Prostate gland (tissue), 2 donors: ENCODE data around the gene USP9Y. TPM values are rescaled to one million over a fixed set of nuclear protein-coding genes. Genes with fewer than 3 reads are reported as not detected.

Source experiments
- DNase-seq: peaks from one replicate; pipeline ENCODE4 v3.0.0-alpha.2; 2019; ENCODE audit warnings: low spot score
- H3K27ac ChIP-seq, 2 donors: fragments of 200-600 bp; sonication (generic); 2 replicates each; pipeline ENCODE4 v1.5.1; 2017 to 2019
- H3K27me3 ChIP-seq: fragments of 200-600 bp; sonication (generic); replicated peaks from 2 replicates; pipeline ENCODE4 v1.5.1; 2019; ENCODE audit not compliant: insufficient read depth
- H3K36me3 ChIP-seq, 2 donors: fragments of 200-600 bp; sonication (generic); 1 replicate in 1 of 2; 2 replicates in 1 of 2; pipeline versions ENCODE4 v1.5.1 to v1.8.1; 2017 to 2019
- H3K4me1 ChIP-seq: fragments of 200-600 bp; sonication (generic); replicated peaks from 2 replicates; pipeline ENCODE4 v1.5.1; 2019
- H3K4me3 ChIP-seq, 2 donors: fragments of 200-600 bp; sonication (generic); 2 replicates each; pipeline ENCODE4 v1.5.1; 2017 to 2019
- H3K9me3 ChIP-seq: fragments of 200-600 bp; sonication (generic); 2 replicates; pipeline ENCODE4 v1.5.1; 2017
- CTCF ChIP-seq, 4 experiments: fragments of 200-600 bp in 2 of 4; fragments of 450-650 bp in 2 of 4; sonication (generic) in 2 of 4; IDR thresholded peaks; 1 replicate in 3 of 4; 2 replicates in 1 of 4; pipeline ENCODE4 v1.5.1; 2016 to 2019; ENCODE audit warnings: antibody characterized with exemption in 4 of 4, mild to moderate bottlenecking in 2 of 4, moderate library complexity in 2 of 4
- POLR2A ChIP-seq: fragments of 450-650 bp; IDR thresholded peaks from one replicate; pipeline ENCODE4 v1.6.1; 2016; ENCODE audit warnings: antibody characterized with exemption, mild to moderate bottlenecking
- POLR2AphosphoS5 ChIP-seq: sonication (generic); formaldehyde crosslinking; IDR thresholded peaks from one replicate; pipeline ENCODE4 v1.6.1; 2017; ENCODE audit warnings: antibody characterized with exemption
- WGBS: methylation state at CpG from one replicate; pipeline ENCODE4 v1.1.5; 2018; 5-methylcytosine and 5-hydroxymethylcytosine counted together
- intact Hi-C: fragments of 100-400 bp; cut with DNase I; formaldehyde crosslinking; loops from one replicate; pipeline ENCODE4 v1.14.2; 2022
- total RNA-seq, 2 donors: library from RNA; depleted of rRNA; stranded (reverse); fragments of >200 nt; gene quantifications; one replicate each; pipeline ENCODE4 v1.1.0, GENCODE V29; 2016

Gene USP9Y
- total RNA-seq, 2 donors from 2014 or later, result 28.2 to 33.9 TPM

GRCh38 chrY:12744091-12744490 lies 43.1 kb downstream of the USP9Y start:
- H3K27ac ChIP-seq, result no peak overlapping the region
- no peak for DNase-seq
- WGBS, result 82% methylated on average over 2 of the region's 2 CpGs
- no peaks in the 10 kb centered on the region for H3K4me1 ChIP-seq
- intact Hi-C loops, result no loop called here
- no peak overlapping the region for H3K4me3 ChIP-seq
- no peaks in the 10 kb centered on the region for H3K36me3 ChIP-seq
- no peaks in the 10 kb centered on the region for H3K9me3 ChIP-seq
- no peak for TF ChIP-seq CTCF (IDR thresholded peaks at IDR 0.05)
- TF ChIP-seq POLR2A, result no peak
- TF ChIP-seq POLR2AphosphoS5, result no peak
- no peaks in the 10 kb centered on the region for H3K27me3 ChIP-seq

- Histone ChIP-seq H3K4me1 (no peaks in the 10 kb centered on the region), H3K4me3 (no peak overlapping the region), H3K27ac (no peak overlapping the region), H3K9me3 (no peaks in the 10 kb centered on the region), H3K27me3 (no peaks in the 10 kb centered on the region), H3K36me3 (no peaks in the 10 kb centered on the region)
- no peak for TF ChIP-seq CTCF (IDR thresholded peaks at IDR 0.05)
- TF ChIP-seq POLR2AphosphoS5, result no peak
- no peak for TF ChIP-seq POLR2A
- WGBS, result 100% methylated on average over 1 of the region's 1 CpG
- intact Hi-C loops, result no loop called here
- no peak for DNase-seq
Measured at GRCh38 chrY:12749293-12749692, 48.3 kb downstream of the USP9Y start.

- no peaks in the 10 kb centered on the region for H3K9me3 ChIP-seq
- H3K36me3 ChIP-seq, result no peaks in the 10 kb centered on the region
- H3K4me3 ChIP-seq, result no peak overlapping the region
- no peaks in the 10 kb centered on the region for H3K27me3 ChIP-seq
- intact Hi-C loops, result no loop called here
- no peak overlapping the region for H3K27ac ChIP-seq
- no peaks in the 10 kb centered on the region for H3K4me1 ChIP-seq
- WGBS, result 65% methylated on average over 6 of the region's 6 CpGs
- TF ChIP-seq POLR2A, result no peak
- no peak for TF ChIP-seq POLR2AphosphoS5
- TF ChIP-seq CTCF (IDR thresholded peaks at IDR 0.05), result no peak
- no peak for DNase-seq
Measured at GRCh38 chrY:12752856-12753255, 51.8 kb downstream of the USP9Y start.

GRCh38 chrY:12756021-12756420 lies 55.0 kb downstream of the USP9Y start:
- no peaks in the 10 kb centered on the region for H3K9me3 ChIP-seq
- H3K36me3 ChIP-seq, result no peaks in the 10 kb centered on the region
- intact Hi-C loops, result no loop called here
- no peak for TF ChIP-seq CTCF (IDR thresholded peaks at IDR 0.05)
- no peak for TF ChIP-seq POLR2AphosphoS5
- TF ChIP-seq POLR2A, result no peak
- H3K27me3 ChIP-seq, result no peaks in the 10 kb centered on the region
- no peak overlapping the region for H3K4me3 ChIP-seq
- H3K27ac ChIP-seq, result no peak overlapping the region
- H3K4me1 ChIP-seq, result no peaks in the 10 kb centered on the region
- 64% methylated on average over 1 of the region's 1 CpG for WGBS
- no peak for DNase-seq

GRCh38 chrY:12765976-12766375 lies 64.9 kb downstream of the USP9Y start:
- H3K4me3 ChIP-seq, result no peak overlapping the region

More at GRCh38 chrY:12765976-12766375, 64.9 kb downstream of the USP9Y start:
- intact Hi-C loops, result no loop called here
- no peak for TF ChIP-seq POLR2AphosphoS5
- TF ChIP-seq POLR2A, result no peak
- no peak for TF ChIP-seq CTCF (IDR thresholded peaks at IDR 0.05)
- 43% methylated on average over 4 of the region's 4 CpGs for WGBS
- no peaks in the 10 kb centered on the region for H3K4me1 ChIP-seq
- no peaks in the 10 kb centered on the region for H3K27me3 ChIP-seq
- no peaks in the 10 kb centered on the region for H3K36me3 ChIP-seq
- no peaks in the 10 kb centered on the region for H3K9me3 ChIP-seq
- H3K27ac ChIP-seq, result no peak overlapping the region
- no peak for DNase-seq
